Body of pancreas (tissue), 4 donors: ENCODE results near the gene GNAZ. TPM values are rescaled to one million over a fixed set of nuclear protein-coding genes. Genes with fewer than 3 reads are reported as not detected.

ENCODE experiments used
- ATAC-seq: fragments of 150-250 bp; one replicate; pipeline ENCODE4 v1.9.1; 2016
- DNase-seq, 4 donors: peaks; one replicate each; pipeline ENCODE4 v3.0.0-alpha.2; 2019
- H3K27ac ChIP-seq, 4 donors: fragments of 200-600 bp; sonication (generic); 1 replicate in 3 of 4; 2 replicates in 1 of 4; pipeline versions ENCODE4 v1.5.1 to v1.6.1; 2016 to 2019; ENCODE audit warnings: mild to moderate bottlenecking in 1 of 4, mixed read lengths in 1 of 4, moderate library complexity in 1 of 4
- H3K27me3 ChIP-seq, 2 donors: fragments of 200-600 bp; sonication (generic); one replicate each; pipeline ENCODE4 v1.6.0; 2016; ENCODE audit warnings: mild to moderate bottlenecking in 1 of 2
- H3K36me3 ChIP-seq, 2 donors: fragments of 200-600 bp; sonication (generic); replicated peaks in 1 of 2; 2 replicates each; pipeline ENCODE4 v1.5.1; 2016; ENCODE audit warnings: low read depth in 2 of 2; ENCODE audit not compliant: insufficient read depth in 1 of 2
- H3K4me1 ChIP-seq: fragments of 200-600 bp; sonication (generic); one replicate; pipeline ENCODE4 v1.6.0; 2016
- H3K4me3 ChIP-seq, 2 donors: fragments of 200-600 bp; sonication (generic); 1 replicate in 1 of 2; 2 replicates in 1 of 2; pipeline ENCODE4 v1.5.1; 2016 to 2019
- H3K9me3 ChIP-seq, 3 donors: fragments of 200-600 bp; sonication (generic); 1 replicate in 2 of 3; 2 replicates in 1 of 3; pipeline ENCODE4 v1.5.1; 2016
- POLR2A ChIP-seq, 3 donors: fragments of 450-650 bp; IDR thresholded peaks; one replicate each; pipeline ENCODE4 v1.6.1; 2016; ENCODE audit warnings: antibody characterized with exemption in 3 of 3, mild to moderate bottlenecking in 2 of 3
- WGBS, 2 donors: methylation state at CpG; one replicate each; pipeline ENCODE4 v1.1.5; 2017; 5-methylcytosine and 5-hydroxymethylcytosine counted together
- intact Hi-C: fragments of 100-400 bp; cut with DNase I; formaldehyde crosslinking; loops from one replicate; pipeline ENCODE4 v1.15.1; 2023
- total RNA-seq, 2 donors: library from RNA; depleted of rRNA; stranded (reverse); fragments of >200 nt; gene quantifications; one replicate each; pipeline ENCODE4 v1.1.0, GENCODE V29; 2016
- TF ChIP-seq, protein P1 (sequence below), 7 experiments: fragments of 450-650 bp in 4 of 7; fragments of 200-600 bp in 3 of 7; sonication (generic) in 3 of 7; IDR thresholded peaks; one replicate each; pipeline ENCODE4 v1.5.1; 2016 to 2019; ENCODE audit warnings: antibody characterized with exemption in 7 of 7

Gene GNAZ
- total RNA-seq, 2 donors from 2014 or later = 0.33 to 2.3 TPM

DNA sequence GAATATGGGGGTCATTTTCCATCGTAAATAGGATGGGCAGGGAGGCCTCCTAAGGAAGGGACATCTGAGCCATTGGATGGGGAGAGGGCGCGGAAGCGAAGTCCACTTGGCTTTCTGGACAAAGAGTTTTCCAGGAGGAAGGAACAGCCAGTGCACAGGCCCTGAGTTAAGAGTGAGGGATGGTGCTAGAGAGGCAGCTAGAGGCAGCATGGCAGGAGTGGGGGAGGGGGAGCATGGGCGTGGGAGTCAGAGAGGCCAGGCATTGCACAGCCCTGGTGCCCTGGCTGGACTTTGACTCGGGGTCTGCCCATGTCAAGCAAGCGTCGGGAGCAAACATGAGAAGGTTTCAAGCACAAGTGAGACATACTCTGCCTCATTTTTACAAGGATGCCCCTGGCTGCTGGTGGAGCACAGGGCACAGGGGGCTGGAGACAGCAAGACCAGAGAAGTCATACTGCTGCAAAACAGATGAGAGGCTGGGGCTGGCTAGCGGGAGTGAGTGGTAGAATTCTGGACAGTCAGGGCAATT, 9.0 kb downstream of the GNAZ start:
- H3K4me3 ChIP-seq = no peak overlapping the region
- no peaks in the 10 kb centered on the region for H3K36me3 ChIP-seq
- WGBS, 2 donors = 87 to 92% methylated on average over 8 to 9 of the region's 9 CpGs
- H3K9me3 ChIP-seq = no peaks in the 10 kb centered on the region
- DNase-seq = no peak
- no peak for ATAC-seq
- intact Hi-C loops = no loop called here
- H3K27me3 ChIP-seq = no peaks in the 10 kb centered on the region
- H3K27ac ChIP-seq = no peak overlapping the region
- TF ChIP-seq, protein P1, sequence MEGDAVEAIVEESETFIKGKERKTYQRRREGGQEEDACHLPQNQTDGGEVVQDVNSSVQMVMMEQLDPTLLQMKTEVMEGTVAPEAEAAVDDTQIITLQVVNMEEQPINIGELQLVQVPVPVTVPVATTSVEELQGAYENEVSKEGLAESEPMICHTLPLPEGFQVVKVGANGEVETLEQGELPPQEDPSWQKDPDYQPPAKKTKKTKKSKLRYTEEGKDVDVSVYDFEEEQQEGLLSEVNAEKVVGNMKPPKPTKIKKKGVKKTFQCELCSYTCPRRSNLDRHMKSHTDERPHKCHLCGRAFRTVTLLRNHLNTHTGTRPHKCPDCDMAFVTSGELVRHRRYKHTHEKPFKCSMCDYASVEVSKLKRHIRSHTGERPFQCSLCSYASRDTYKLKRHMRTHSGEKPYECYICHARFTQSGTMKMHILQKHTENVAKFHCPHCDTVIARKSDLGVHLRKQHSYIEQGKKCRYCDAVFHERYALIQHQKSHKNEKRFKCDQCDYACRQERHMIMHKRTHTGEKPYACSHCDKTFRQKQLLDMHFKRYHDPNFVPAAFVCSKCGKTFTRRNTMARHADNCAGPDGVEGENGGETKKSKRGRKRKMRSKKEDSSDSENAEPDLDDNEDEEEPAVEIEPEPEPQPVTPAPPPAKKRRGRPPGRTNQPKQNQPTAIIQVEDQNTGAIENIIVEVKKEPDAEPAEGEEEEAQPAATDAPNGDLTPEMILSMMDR (IDR thresholded peaks at IDR 0.05) = no peak
- TF ChIP-seq POLR2A (IDR thresholded peaks at IDR 0.05) = no peak
- H3K4me1 ChIP-seq = peaks cover 11% of the 10 kb centered on the region

DNA sequence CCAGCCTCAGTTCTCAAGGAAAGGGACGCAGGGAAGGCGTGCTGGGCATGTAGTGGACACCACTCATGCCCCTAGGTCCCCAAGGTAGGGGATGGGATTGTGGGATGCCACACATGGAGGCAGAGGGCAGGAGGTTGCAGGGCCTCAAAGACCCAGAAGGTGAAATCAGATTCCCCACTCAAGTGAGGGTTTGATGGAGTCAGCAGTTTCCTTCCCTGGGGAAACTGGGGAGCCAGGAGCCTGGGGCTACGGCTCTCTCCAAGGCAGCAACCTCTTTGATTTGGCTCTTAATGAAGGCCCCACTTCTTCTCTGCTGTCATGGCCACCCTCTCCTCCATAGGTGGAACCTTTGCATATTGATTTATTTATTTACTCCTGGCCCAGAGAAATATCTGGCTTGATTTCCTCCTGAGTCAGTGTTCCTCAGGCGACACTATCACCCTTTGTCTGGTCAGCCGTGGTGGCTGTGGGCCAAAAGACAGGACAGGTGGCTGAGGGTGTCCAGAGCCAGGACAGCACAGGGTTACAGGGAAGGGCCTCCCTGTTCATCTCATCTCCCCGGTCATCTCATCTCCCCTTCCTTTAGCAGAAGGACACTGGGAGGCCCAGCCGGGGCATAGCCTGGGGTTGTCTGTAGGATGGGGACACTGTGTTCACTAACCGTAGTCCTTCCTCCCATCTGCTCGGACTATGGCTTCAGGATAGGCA, 9.6 kb downstream of the GNAZ start:
- no peaks in the 10 kb centered on the region for H3K27me3 ChIP-seq
- no peaks in the 10 kb centered on the region for H3K36me3 ChIP-seq
- intact Hi-C loops = no loop called here
- H3K4me3 ChIP-seq = no peak overlapping the region
- no peaks in the 10 kb centered on the region for H3K9me3 ChIP-seq
- ATAC-seq (no peak), DNase-seq (no peak)
- peaks cover 11% of the 10 kb centered on the region for H3K4me1 ChIP-seq
- H3K27ac ChIP-seq = no peak overlapping the region
- TF ChIP-seq, protein P1 (IDR thresholded peaks at IDR 0.05) = no peak
- no peak for TF ChIP-seq POLR2A (IDR thresholded peaks at IDR 0.05)
- WGBS, 2 donors = 65 to 72% methylated on average over 8 to 9 of the region's 9 CpGs

DNA sequence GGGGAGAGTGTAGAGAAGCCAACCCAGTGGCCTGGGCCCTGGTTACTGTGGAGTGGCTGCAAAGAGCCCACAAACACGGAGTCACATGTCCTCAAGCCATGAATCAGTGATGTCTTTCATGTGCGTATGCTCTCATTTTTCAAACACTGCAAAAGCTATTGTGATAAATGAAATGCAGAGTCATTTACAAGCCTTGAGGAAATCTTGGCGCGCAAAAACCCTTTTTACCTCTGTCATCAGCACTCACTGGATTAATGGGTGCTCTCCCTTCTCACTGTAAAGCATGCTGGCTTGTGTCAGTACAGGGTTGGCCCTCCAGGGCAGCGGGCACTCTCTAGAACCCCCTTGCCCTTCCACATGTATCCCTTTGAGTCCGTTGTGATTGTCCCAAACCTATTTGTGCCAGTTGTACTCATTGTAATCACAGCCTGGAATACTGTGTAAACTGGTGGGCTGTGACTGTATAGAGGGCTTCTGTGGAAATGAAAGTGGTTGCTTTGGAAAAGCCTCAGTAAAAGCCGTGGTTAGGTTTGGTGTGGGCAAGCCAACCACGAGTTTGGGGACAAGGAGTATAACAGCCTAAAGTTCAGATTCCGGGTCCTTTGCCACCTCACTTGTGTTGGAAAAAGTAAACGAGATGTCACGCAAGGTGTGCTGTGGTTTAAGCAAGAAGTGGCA, 10.4 kb downstream of the GNAZ start:
- TF ChIP-seq POLR2A (IDR thresholded peaks at IDR 0.05) = no peak
- H3K27ac ChIP-seq = no peak overlapping the region
- ATAC-seq (no peak), DNase-seq (no peak)
- H3K36me3 ChIP-seq = no peaks in the 10 kb centered on the region
- H3K4me1 ChIP-seq = peaks cover 11% of the 10 kb centered on the region
- H3K27me3 ChIP-seq = no peaks in the 10 kb centered on the region
- H3K4me3 ChIP-seq = no peak overlapping the region
- intact Hi-C loops = no loop called here
- H3K9me3 ChIP-seq = no peaks in the 10 kb centered on the region
- WGBS, 2 donors = 74 to 80% methylated on average over 11 of the region's 11 CpGs

DNA sequence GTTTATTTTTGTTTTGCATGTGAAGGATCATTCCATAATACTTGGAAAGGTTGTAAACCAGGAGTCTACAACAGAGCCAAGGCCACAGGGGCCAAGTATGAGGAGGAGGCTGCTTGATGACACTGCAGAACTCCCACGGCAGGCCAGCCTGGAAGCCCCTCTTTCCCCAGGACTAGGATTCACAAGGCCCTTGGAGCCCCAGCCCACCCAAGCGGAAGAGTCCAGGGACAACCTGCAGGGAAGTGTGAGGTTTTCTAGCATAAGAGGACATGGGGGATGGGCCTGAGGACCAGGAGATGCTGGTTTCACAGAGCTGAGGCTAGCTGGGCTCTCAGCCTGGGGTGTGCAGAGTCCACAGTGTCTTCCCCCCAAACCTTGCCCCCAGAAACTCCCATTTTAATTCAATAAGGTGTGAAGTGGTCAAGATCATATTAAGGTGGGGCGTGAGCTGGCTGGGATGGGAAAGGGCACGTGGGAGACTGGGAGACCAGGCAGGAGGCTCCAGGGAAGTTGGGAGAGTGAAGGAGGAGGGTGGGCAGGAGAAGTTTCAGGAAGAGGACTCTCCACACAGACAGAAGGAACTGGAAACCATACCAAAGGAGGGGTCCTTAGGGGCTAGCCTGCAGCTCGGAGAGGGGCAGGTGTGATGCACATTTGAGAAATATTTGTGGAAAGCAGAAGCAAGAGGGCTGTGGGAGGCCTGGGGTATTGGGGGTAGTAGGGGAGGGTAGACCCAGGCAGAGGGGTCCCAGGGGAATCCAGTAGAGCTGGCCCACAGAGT, 12.4 kb downstream of the GNAZ start:
- no peaks in the 10 kb centered on the region for H3K36me3 ChIP-seq
- no peaks in the 10 kb centered on the region for H3K9me3 ChIP-seq
- no peak overlapping the region for H3K27ac ChIP-seq
- WGBS, 2 donors = 83 to 84% methylated on average over 5 of the region's 5 CpGs
- H3K27me3 ChIP-seq = no peaks in the 10 kb centered on the region
- intact Hi-C loops = no loop called here
- no peak for TF ChIP-seq POLR2A (IDR thresholded peaks at IDR 0.05)
- TF ChIP-seq, protein P1 (IDR thresholded peaks at IDR 0.05) = no peak
- ATAC-seq (no peak), DNase-seq (no peak)
- no peak overlapping the region for H3K4me3 ChIP-seq
- H3K4me1 ChIP-seq = peaks cover 7% of the 10 kb centered on the region
